OCI-LY1 (cell line): Measurements from ENCODE around the gene LARP1.
A peak's percentile ranks its signal among the peaks of the same experiment; 100 is the strongest.

ENCODE experiments used
- H2AFZ ChIP-seq: fragments of 200-600 bp; sonication (generic), shearing (Covaris generic); 2 replicates; pipeline ENCODE4 v1.6.0; 2014; ENCODE audit warnings: antibody characterized with exemption, mild to moderate bottlenecking, low read length
- H3F3A ChIP-seq: fragments of 200-600 bp; sonication (generic), shearing (Covaris generic); 2 replicates; pipeline ENCODE4 v1.6.0; 2014; ENCODE audit warnings: mild to moderate bottlenecking, antibody characterized with exemption, low read length, moderate library complexity; ENCODE audit not compliant: insufficient read depth
- H3K27ac ChIP-seq: fragments of 200-600 bp; sonication (generic); 2 replicates; pipeline ENCODE4 v1.5.1; 2014; ENCODE audit warnings: low read length, mixed run types, mild to moderate bottlenecking, low read depth; ENCODE audit not compliant: poor library complexity, severe bottlenecking
- H3K27me3 ChIP-seq: fragments of 200-600 bp; sonication (generic); 2 replicates; pipeline ENCODE4 v1.6.0; 2014; ENCODE audit warnings: antibody characterized with exemption, mild to moderate bottlenecking, low read length, moderate library complexity; ENCODE audit not compliant: insufficient read depth
- H3K36me3 ChIP-seq: fragments of 200-600 bp; sonication (generic); 2 replicates; pipeline ENCODE4 v1.6.1; 2014; ENCODE audit warnings: mild to moderate bottlenecking, antibody characterized with exemption, low read length, moderate library complexity, mixed read lengths; ENCODE audit not compliant: insufficient read depth
- H3K4me1 ChIP-seq: fragments of 200-600 bp; sonication (generic); 2 replicates; pipeline ENCODE4 v1.5.1; 2014; ENCODE audit warnings: mild to moderate bottlenecking, low read length, moderate library complexity; ENCODE audit not compliant: insufficient read depth, severe bottlenecking
- H3K4me2 ChIP-seq: fragments of 200-600 bp; sonication (generic), shearing (Covaris generic); 2 replicates; pipeline ENCODE4 v1.6.1; 2014; ENCODE audit warnings: low read length
- H3K4me3 ChIP-seq: fragments of 200-600 bp; sonication (generic); 2 replicates; pipeline ENCODE4 v1.5.1; 2014; ENCODE audit warnings: low read length, low read depth, mild to moderate bottlenecking, mixed read lengths; ENCODE audit not compliant: poor library complexity, severe bottlenecking
- H3K79me2 ChIP-seq: fragments of 200-600 bp; shearing (Covaris generic); 2 replicates; pipeline ENCODE4 v1.6.1; 2016; ENCODE audit warnings: mixed run types, low read length, mixed read lengths; ENCODE audit not compliant: insufficient read depth
- H3K9ac ChIP-seq: fragments of 200-600 bp; sonication (generic), shearing (Covaris generic); 2 replicates; pipeline ENCODE4 v1.6.1; 2014; ENCODE audit warnings: mild to moderate bottlenecking, low read length, mixed read lengths
- H3K9me2 ChIP-seq: fragments of 200-600 bp; sonication (generic), shearing (Covaris generic); 2 replicates; pipeline ENCODE4 v1.6.1; 2014; ENCODE audit warnings: low read depth, mild to moderate bottlenecking, low read length, mixed read lengths
- H3K9me3 ChIP-seq: fragments of 200-600 bp; shearing (Covaris generic); 2 replicates; pipeline ENCODE4 v1.6.1; 2014; ENCODE audit warnings: low read length, mixed read lengths
- H4K20me1 ChIP-seq: fragments of 200-600 bp; sonication (generic), shearing (Covaris generic); 2 replicates; pipeline ENCODE4 v1.6.0; 2016; ENCODE audit warnings: mild to moderate bottlenecking, low read length; ENCODE audit not compliant: insufficient read depth
- CTCF ChIP-seq: fragments of 200-600 bp; sonication (generic), shearing (Covaris generic); IDR thresholded peaks from 2 replicates; pipeline ENCODE4 v1.5.1; 2017; ENCODE audit warnings: mild to moderate bottlenecking, antibody characterized with exemption, low read length, moderate library complexity, mixed read lengths
- EZH2 ChIP-seq: fragments of 200-600 bp; sonication (generic), shearing (Covaris generic); IDR thresholded peaks from 2 replicates; pipeline ENCODE4 v1.8.0; 2017; ENCODE audit warnings: borderline replicate concordance, mixed run types, mild to moderate bottlenecking, antibody characterized with exemption, low read length, moderate library complexity, mixed read lengths

Gene LARP1

GRCh38 chr5:154712518-154713437 lies 42.4 kb upstream of the LARP1 start:
- no peak overlapping the region for H3K4me2 ChIP-seq
- H3F3A ChIP-seq = no peaks in the 10 kb centered on the region
- H3K9me2 ChIP-seq = no peaks in the 10 kb centered on the region
- H3K79me2 ChIP-seq = no peaks in the 10 kb centered on the region
- no peaks in the 10 kb centered on the region for H3K36me3 ChIP-seq
- H3K9ac ChIP-seq = no peak overlapping the region
- no peaks in the 10 kb centered on the region for H3K9me3 ChIP-seq
- no peaks in the 10 kb centered on the region for H3K27me3 ChIP-seq
- peaks cover 11% of the 10 kb centered on the region for H3K4me1 ChIP-seq
- H3K27ac ChIP-seq = no peak overlapping the region
- TF ChIP-seq CTCF = no peak
- TF ChIP-seq EZH2 = no peak
- no peaks in the 10 kb centered on the region for H4K20me1 ChIP-seq
- H2AFZ ChIP-seq = no peak overlapping the region
- no peak overlapping the region for H3K4me3 ChIP-seq

- Histone ChIP-seq H3K9me3 (no peaks in the 10 kb centered on the region), H2AFZ (no peak overlapping the region), H3K27me3 (no peaks in the 10 kb centered on the region), H3F3A (no peaks in the 10 kb centered on the region), H4K20me1 (no peaks in the 10 kb centered on the region), H3K4me2 (no peak overlapping the region), H3K9ac (no peak overlapping the region), H3K4me1 (peaks cover 11% of the 10 kb centered on the region), H3K79me2 (no peaks in the 10 kb centered on the region), H3K27ac (no peak overlapping the region), H3K36me3 (no peaks in the 10 kb centered on the region), H3K9me2 (no peaks in the 10 kb centered on the region), H3K4me3 (no peak overlapping the region)
- no peak for TF ChIP-seq CTCF
- TF ChIP-seq EZH2 = no peak
Observed at GRCh38 chr5:154713615-154714125, 41.5 kb upstream of the LARP1 start.

- Histone ChIP-seq H3F3A (no peaks in the 10 kb centered on the region), H3K9ac (no peak overlapping the region; the same call in 1 of the 2 replicates), H3K9me2 (no peaks in the 10 kb centered on the region), H3K4me3 (no peak overlapping the region), H3K27me3 (no peaks in the 10 kb centered on the region), H3K79me2 (no peaks in the 10 kb centered on the region), H4K20me1 (no peaks in the 10 kb centered on the region), H3K4me1 (peaks cover 11% of the 10 kb centered on the region), H3K27ac (no peak overlapping the region), H3K9me3 (no peaks in the 10 kb centered on the region), H3K36me3 (no peaks in the 10 kb centered on the region), H3K4me2 (peak overlapping the region; percentile 22; the same call in 1 of the 2 replicates), H2AFZ (no peak overlapping the region)
- TF ChIP-seq EZH2 (no peak), CTCF (no peak)
Observed at GRCh38 chr5:154714266-154714986, 40.8 kb upstream of the LARP1 start.
